T47D (cell line): Measurements from ENCODE around the gene KCNIP4.

Source experiments
- DNase-seq, 2 experiments: peaks; one replicate each; pipeline versions ENCODE4 v3.0.0 to v3.0.0-alpha.2; 2011 to 2012; ENCODE audit warnings: low read depth in 1 of 2, low spot score in 1 of 2
- JUND ChIP-seq: IDR thresholded peaks from 2 replicates; pipeline ENCODE4 v1.6.1; 2012; ENCODE audit warnings: low read depth
- in situ Hi-C: cut with HindIII; loops from 2 replicates; pipeline ENCODE4 v1.10.0; 2016; ENCODE audit warnings: low sequenced_read_pairs, low pct_unique_long_range_greater_than_20kb

Gene KCNIP4

DNA sequence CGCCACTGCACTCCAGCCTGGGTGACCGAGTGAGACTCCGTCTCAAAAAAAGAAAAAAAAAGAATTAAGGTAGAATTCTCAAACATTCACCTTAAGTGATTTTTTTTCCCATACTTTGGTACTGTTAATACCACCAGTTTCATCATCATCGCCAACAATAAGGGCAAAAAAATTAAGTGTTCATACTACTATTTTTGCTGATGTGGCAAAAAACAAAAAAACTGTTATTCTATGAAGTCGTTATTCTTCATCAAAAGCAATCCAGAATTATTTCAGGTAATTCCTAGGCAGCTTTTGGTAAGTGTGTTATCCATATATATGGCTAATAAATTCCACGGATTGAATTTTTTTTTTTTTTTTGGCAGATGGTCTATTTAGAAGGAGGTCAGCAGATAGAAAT, 85.7 kb downstream of the KCNIP4 start:
- TF ChIP-seq JUND: no peak
- no peak for DNase-seq
- in situ Hi-C loops: no loop called here

DNA sequence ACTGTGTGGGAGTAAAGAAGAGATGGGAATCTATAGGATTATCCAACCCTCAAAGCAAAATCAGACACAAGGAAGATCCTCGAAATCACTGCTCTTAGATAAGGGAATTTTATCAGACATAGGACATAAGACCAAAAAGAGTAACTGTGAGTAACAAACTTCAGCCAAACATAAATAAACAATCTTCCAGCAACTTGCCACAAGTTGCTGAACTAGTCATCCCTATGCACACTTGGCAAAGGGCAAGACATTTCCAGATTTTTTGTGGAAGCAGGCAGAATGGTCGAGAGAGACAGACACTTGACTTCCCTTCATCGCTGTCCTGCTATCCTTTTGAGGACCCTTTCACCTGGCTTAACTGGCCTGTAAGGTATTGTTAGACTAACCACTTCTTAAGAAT, 89.6 kb downstream of the KCNIP4 start:
- DNase-seq: no peak
- in situ Hi-C loops: no loop called here
- TF ChIP-seq JUND: no peak

DNA sequence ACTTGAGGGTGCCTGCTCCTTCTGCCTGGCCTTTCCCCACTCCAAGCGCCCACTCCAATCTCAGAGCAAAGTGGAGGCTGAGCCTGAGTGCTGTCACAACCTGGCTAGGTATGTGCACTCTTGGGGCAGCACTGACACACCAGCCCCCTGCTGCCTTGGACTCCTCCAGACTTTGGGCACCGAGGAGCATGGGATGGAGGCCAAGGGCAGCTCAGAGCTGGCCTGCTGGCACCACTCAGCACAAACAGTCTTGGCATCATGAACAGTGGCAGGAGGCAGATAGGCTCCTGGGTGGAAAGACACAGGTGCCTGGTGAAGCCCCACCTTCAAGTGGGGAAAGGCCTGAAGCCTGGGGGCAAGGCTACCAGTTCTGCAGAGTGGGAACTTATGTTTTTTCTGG, 91.8 kb downstream of the KCNIP4 start:
- DNase-seq: no peak
- in situ Hi-C loops: no loop called here
- no peak for TF ChIP-seq JUND

DNA sequence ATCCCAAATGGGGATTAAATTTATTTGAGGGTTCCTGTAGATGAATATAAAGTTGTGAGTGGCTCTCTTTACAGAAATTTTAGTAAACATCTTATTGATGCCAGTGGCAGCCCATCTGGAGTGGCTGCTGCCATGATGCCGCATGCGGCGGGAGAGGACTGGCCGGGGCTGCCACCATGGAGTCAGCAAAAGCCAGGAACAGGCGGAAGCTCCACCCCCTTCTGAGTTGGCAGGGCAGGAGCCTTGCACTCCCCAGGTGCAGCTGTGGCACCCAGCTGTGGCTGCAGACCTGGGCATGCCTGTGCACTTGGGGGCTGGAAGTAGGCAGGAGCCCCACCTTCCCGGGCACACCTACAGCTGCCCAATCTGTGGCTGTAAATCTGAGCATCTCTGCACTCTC, 92.3 kb downstream of the KCNIP4 start:
- DNase-seq: no peak
- no peak for TF ChIP-seq JUND
- in situ Hi-C loops: no loop called here

DNA sequence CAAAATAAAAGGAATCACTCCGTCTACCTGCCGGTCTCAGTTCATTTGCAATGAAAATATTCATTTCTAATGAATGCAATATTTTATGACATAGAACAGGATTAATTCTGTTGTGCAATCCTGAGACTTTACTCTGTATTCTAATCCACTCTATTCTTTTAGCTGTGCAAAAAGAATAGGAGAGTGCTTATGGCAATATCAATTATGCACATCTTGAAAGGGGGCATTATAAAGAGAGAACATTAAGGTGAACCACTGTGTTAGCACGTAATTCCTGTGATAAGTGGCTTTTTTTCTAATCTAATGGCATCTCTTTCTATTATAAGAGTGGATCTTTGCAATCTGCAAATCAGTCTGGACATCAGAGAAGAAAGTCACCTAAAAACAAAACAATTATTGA, 99.5 kb downstream of the KCNIP4 start:
- no peak for TF ChIP-seq JUND
- no peak for DNase-seq
- in situ Hi-C loops: no loop called here

DNA sequence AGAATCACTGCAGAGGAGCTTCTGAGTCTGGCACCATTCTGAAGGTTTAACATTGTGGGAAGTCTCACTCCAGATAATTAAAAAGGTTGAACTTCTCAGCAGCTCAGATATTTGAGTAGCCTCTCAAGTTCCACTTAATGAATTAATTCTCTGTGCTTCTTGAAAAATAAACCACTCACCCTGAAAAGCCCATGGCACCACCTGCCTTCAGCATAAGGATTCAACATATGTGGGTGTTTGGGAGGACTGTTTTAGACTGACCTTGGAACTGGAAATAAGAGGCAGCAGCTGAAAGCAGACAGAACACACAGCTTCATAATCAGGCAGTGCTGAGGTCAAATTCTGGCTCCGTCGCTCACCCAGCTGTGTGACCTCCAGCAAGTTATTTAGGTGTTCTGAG, 100.6 kb downstream of the KCNIP4 start:
- no peak for TF ChIP-seq JUND
- in situ Hi-C loops: no loop called here
- no peak for DNase-seq

DNA sequence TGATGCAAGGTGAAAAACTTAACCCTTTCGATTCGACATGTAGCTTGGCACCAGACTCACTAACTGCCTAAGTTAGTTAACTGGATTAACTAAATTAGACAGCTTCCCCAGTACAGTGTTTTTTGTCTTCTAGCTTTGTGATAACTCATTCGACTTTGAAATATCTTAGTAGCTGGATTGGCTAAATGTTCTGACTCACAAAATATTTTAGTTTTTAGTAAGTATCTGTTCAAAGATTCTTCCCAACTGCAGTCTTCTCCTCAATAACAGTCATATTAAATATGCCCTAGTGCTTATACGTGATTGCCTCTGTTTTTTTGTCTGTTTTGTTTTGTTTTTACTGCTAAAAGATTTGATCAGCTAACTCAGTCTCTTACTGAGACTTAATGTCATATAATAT, 102.9 kb downstream of the KCNIP4 start:
- no peak for DNase-seq
- in situ Hi-C loops: no loop called here
- TF ChIP-seq JUND: no peak

DNA sequence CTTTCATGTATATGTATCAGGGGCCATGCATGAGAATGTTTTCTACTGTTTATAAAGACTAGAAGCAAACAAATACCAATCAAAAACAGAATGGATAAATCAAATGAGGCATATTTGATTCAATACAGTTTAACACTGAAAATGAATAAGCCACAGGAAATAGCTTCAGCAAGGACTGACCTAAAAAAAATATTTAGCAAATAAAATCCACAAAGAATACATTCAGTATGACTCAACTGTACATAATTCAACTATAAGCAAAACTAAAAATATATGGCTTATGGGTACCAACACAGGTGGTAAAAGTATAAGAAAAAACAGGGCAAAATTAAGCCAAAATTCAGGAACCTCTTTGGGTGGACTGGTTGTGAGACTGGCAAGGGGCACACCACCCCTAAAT, 112.9 kb downstream of the KCNIP4 start:
- no peak for DNase-seq
- in situ Hi-C loops: no loop called here
- no peak for TF ChIP-seq JUND

DNA sequence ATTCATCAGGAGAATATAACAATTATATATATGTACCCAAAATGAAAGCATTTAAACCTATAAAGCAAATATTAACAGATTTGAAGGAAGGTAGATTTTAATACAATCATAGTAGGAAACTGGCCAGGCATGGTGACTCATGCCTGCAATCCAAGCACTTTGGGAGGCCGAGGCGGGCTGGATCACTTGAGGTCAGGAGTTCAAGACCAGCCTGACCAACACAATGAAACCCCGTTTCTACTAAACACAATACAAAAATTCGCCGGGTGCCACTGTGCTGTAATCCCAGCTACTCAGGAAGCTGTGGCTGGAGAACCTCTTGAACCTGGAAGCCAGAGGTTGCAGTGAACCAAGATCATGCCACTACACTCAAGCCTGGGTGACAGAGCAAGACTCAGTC, 118.3 kb downstream of the KCNIP4 start:
- in situ Hi-C loops: no loop called here
- TF ChIP-seq JUND: no peak
- DNase-seq: no peak

DNA sequence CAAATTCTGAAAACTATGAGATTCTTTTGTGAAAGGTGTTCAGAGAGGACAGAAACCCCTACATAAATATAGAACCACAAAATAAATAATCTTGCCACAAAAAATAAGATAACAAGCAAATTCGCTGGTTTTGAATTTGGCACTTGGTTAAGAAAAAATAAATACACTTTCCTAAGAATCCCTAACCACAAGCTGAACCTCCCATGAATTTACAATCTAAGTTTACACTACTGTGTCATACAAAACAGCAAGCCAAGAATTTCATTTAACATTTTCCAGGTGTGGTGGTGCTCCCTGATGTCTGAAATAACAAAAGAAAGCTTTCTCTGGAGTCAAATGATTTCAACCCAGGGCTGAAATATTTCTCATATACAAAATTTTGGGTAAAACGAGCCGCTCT, 121.0 kb downstream of the KCNIP4 start:
- no peak for TF ChIP-seq JUND
- no peak for DNase-seq
- in situ Hi-C loops: no loop called here

DNA sequence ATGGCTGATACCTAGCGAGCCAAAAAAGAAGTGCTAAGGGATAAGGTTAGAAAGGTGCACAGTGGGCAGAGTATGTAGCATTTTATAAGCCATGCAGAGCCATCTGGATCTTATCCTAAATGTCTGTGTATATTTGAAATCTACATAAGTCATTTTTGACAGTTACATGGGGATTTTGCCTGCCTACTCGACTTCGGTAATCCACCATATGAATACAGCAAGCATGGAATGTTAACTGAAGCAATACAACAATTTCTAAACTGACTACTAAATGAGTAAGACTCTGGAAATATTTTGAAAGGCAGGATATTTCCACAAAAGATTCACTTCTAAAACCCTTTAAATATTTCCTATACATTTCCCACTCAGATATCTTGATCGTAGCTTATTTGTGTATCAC, 122.5 kb downstream of the KCNIP4 start:
- in situ Hi-C loops: no loop called here
- no peak for TF ChIP-seq JUND
- DNase-seq: no peak

DNA sequence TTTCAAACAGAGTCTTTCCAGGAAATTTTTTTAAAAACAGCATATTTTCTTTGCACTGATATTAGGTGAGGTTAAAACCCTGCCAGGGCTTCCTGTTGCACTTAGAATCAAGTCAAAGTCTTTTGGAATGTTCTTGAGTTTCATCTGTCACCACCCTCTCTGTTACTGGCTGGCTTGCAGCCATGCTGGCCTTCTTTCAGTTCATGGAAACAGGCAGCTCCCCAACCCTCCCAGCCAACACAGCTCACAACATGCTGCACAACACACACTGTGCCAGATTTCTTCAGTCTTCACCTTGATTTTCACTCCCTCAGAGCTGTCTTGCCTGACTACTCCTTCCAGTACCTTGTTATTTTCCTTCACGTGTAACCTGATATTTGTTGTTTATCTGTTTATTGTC, 129.5 kb downstream of the KCNIP4 start:
- TF ChIP-seq JUND: no peak
- DNase-seq: no peak
- in situ Hi-C loops: no loop called here

DNA sequence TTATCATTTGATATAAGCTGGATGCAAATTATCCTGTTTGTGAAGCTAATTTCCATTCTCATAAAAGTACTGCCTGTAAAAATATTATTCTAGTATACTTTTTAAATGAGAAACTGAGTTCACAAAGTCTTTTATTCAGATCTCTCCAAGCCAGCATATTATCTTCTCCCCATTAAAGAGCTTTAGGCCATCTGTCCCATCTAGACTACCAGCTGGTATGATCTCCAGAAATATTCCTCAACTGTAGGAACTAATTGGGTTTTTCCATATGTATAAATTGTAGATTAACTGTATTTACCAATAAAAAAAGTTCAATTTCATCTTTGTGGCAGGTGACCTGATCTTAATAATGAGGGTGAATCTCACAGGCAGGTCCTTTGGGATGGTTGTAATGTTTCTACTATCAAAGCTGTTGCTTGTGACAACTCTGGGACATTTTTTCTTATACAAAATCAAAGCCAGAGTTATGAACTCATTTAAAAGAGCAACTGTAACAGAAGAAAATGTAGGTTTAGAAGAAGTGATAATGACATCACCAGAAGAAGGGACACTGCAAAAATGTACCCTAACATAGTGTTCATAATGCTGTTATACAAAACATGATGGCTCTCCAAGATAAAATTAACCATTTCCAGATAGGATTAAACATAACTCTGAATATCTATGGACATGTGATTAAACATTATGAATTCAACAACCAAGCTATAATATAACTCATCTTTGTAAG, 132.8 kb downstream of the KCNIP4 start:
- in situ Hi-C loops: no loop called here

DNA sequence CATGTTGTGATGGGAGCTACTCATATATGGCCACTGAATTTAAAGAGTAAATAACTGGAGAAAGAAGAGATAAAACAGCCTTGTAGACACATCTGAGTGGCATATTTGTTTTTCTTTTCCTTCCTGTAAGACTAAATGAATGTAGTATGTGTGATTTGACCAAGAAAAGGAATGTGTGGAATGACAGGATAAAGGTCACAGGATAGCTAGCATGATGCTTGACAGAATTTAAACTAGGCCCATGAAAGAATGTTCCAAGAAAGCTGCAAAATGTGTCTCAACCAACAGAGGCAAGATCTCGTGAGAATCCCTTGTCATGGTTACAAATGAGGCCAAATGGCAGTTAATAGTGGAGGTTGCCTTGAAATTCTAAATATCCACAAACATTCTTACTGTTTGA, 137.0 kb downstream of the KCNIP4 start:
- in situ Hi-C loops: no loop called here
- no peak for DNase-seq
- no peak for TF ChIP-seq JUND

More for the DNA sequence above, 132.8 kb downstream of the KCNIP4 start:
- no peak for TF ChIP-seq JUND
- no peak for DNase-seq
